Measurements from ENCODE around the gene ARHGEF4.

Gene ARHGEF4, protein sequence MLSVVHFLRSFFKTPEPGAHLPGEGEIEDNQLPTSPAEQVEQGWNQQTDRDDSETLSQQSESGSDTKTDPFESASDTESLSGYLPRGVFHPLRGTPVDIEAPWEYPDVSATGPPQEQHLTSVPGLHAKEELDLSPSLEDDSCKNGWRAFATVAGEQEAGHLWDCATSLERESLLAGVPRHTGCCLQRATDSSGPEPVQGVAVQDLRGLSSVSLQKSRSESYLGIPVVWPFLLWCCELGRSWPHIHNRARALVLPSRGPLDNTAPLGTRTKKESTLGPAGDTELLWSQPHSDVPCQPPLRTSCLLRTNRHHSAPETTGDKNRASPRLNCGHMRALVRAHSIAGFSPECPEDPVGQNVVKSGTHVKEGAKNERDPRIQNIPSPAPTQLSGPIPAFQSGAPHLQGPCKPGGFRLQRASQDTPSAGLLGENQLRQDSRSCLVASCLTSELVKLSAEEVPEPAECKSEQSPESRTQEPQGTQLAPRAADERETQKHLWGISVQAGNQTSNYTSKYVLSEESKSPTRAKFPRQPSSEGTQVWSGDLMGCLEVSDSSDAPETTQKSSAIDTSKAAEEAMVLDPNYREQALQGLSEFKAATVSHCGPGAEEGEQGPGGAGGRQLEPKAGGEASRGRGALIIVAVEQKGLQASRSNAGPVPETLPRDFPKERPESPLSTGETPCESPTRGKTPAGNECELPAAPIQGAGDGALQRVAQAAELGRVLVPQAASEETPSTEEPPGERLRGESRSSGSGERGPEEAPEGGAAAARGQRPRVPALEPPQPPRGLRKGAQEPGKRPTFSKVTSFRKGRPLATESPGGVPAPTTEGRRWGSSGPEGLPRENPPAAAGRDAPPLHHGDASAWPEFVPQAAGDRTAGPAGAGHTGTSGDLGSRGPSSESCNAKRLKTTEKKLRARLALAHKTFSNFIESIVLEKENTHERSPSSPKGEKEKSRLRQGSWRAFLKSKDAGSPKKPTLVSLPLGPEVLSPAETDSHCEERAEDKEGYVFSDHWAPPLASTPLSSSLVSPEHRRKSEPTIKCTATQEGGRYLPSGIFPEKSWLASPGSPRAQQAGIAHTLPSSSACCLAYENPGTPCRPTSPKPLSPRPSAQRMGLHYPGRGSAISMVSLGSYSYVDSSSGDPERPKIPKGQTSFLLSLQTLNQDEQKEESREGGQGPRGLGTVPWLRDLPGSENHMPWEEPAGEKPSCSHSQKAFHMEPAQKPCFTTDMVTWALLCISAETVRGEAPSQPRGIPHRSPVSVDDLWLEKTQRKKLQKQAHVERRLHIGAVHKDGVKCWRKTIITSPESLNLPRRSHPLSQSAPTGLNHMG (N-terminal part only)

DNA sequence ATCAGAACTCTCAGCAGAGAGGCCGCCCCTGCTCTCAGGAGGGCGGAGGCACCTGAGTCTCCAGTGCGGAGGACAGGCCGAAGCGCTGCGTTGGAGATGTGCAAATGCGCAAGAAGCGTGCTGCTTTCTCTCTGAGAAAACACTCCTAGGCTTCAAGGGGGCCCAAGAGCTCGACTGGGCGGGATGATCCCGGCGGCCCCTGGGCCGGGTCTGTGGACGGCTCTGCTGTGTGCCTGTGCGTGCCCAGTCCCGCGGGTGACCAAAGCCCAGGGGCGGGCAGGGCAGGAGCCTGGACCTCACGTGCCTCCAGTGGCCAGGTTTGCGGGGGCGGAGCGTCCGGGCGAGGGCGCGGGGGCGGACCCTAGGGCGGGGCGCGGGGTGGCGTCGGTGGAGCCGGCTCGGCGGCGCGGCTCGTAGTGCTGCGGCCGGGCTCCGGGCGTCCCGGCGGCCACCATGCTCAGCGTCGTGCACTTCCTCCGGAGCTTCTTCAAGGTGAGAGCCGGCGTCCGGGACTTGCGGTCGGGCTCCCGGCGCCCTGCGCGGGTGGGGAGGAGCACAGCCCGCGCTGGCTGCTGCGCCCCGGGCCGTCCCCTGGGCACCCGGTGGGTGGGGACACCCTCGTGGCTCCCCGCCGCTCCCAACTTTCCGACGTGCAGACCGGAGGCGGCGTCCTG lies at the start of gene ARHGEF4:
ARHGEF4 (plus strand) TSS at position 414 of the 674 bp plus-strand sequence; CDS start at position 454, 40 bp downstream.
- TF ChIP-seq, protein P1, sequence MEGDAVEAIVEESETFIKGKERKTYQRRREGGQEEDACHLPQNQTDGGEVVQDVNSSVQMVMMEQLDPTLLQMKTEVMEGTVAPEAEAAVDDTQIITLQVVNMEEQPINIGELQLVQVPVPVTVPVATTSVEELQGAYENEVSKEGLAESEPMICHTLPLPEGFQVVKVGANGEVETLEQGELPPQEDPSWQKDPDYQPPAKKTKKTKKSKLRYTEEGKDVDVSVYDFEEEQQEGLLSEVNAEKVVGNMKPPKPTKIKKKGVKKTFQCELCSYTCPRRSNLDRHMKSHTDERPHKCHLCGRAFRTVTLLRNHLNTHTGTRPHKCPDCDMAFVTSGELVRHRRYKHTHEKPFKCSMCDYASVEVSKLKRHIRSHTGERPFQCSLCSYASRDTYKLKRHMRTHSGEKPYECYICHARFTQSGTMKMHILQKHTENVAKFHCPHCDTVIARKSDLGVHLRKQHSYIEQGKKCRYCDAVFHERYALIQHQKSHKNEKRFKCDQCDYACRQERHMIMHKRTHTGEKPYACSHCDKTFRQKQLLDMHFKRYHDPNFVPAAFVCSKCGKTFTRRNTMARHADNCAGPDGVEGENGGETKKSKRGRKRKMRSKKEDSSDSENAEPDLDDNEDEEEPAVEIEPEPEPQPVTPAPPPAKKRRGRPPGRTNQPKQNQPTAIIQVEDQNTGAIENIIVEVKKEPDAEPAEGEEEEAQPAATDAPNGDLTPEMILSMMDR (IDR thresholded peaks at IDR 0.05) = no peak

DNA sequence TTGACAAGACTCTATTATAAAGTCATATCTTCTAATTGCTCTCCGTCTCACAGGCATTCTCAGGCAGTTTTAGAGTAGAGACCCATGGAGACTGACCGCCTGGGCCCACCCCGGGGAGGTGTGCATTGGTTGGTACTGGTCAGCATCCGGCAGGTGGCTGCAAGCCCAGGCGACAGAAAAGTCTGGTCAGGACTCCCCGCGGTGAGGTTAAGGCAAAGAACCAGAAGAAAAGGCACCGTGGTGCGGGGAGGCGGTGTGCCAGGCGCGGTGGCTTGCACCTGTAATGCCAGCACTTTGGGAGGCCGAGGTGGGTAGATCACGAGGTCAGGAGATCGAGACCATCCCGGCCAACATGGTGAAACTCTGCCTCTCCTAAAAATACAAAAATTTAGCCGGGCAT lies 48.9 kb upstream of the ARHGEF4 start:
- TF ChIP-seq, protein P1 (IDR thresholded peaks at IDR 0.05) = no peak

DNA sequence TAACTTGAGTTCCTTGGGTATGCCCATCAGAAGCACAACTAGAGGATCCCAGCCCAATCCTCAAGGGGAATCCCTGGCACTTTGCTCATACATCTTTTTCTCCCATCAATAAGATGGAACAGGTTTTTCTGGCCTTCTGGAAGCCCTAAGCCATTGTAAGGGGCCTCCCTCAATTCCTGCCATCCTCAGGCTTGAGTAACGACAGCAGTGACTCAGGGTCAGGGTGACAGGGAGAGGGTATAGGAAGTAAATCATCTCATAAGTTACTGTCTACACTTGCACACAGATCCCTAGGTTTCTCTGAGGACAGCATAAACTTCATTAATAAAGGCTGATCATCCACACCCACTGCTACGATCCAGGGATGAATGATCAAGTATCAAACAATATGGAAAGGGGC lies 46.4 kb upstream of the ARHGEF4 start:
- TF ChIP-seq, protein P1 (IDR thresholded peaks at IDR 0.05) = no peak

DNA sequence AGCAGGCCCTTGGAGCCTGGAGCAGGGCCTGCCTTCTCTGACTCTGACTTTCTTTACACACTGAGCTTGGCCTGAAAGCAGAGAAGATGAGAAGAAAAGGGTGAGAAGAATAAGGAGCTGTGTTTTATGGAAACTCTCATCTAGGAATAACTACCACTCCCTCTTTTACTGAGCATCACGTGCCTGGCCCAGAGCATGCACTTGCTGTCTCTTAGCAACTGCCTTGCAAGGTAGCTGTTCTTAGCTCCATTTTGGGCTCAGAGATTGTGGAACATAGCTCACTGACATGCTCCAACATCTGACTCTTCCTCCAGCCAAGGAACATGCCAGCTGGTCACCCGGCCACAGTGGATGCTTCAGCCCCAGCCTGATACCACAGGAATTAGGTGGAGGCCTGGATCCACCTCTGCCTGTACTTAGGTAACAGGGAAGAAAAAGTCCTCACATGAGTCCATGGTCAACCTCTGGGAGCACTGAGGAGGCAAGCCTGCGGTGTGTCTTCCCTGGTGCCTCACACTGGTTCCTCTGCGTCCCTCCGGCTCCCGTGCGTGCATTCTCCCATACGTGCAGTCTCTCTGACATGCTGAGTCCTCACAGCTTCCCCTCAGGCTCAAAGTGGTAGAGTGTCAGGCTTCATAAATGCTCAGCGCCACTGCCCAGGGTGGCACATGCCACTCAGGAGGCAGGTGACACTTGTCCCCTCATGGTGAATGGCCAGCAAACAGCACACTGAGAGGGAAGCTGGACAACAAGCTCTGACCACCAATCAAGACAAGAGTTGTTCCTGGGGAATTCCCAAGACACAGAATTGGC lies 45.7 kb upstream of the ARHGEF4 start:
- TF ChIP-seq, protein P1 (IDR thresholded peaks at IDR 0.05) = no peak

DNA sequence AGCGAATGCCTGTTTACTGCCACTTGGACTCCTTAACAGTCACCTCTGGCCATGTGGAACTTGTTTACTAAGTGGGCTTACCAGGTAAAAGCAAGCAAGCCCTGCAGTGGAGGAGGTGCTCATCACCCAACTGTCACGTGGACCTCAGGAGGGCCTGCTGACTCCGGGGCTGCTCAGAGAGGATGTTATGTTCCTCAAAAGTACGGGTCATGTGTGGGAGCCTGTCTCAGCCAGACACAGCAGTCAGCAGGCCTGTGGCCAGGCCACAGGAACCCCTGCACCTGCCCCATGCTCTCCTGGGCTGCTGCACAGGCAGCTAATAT lies 45.1 kb upstream of the ARHGEF4 start:
- TF ChIP-seq, protein P1 (IDR thresholded peaks at IDR 0.05) = no peak

DNA sequence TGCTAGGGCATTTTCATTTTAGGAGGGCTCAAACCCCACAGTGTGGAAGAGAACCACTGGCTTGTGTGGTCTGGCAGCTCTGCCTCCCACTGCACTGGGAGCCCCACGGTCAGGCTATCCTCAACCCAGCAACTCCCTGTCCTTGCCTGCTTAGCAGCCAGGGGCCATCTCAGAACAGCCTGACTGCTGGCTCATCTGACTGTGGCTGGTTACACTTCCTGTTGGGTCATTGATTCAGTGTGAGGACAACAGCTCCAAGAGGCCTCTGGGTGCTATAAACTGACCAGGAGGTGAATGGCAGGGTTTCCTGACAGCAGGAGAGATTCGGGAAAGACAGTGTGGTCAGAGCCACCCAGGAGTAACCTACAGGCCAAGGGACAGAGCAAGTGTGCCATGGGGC lies 41.3 kb upstream of the ARHGEF4 start:
- TF ChIP-seq, protein P1 (IDR thresholded peaks at IDR 0.05) = no peak

All from LNCAP (cell line).